ENCODE measurements around the gene CENPL. TPM values are rescaled to one million over a fixed set of nuclear protein-coding genes. Genes with fewer than 3 reads are reported as not detected.
"Not testable (repeated sequence)": the region's sequence is repeated elsewhere in the genome, so short reads cannot be mapped to it uniquely, and the experiment has no call there.

CENPL gene
- total RNA-seq, 2 donors from 2014 or later: 36.2 to 38.3 TPM

DNA sequence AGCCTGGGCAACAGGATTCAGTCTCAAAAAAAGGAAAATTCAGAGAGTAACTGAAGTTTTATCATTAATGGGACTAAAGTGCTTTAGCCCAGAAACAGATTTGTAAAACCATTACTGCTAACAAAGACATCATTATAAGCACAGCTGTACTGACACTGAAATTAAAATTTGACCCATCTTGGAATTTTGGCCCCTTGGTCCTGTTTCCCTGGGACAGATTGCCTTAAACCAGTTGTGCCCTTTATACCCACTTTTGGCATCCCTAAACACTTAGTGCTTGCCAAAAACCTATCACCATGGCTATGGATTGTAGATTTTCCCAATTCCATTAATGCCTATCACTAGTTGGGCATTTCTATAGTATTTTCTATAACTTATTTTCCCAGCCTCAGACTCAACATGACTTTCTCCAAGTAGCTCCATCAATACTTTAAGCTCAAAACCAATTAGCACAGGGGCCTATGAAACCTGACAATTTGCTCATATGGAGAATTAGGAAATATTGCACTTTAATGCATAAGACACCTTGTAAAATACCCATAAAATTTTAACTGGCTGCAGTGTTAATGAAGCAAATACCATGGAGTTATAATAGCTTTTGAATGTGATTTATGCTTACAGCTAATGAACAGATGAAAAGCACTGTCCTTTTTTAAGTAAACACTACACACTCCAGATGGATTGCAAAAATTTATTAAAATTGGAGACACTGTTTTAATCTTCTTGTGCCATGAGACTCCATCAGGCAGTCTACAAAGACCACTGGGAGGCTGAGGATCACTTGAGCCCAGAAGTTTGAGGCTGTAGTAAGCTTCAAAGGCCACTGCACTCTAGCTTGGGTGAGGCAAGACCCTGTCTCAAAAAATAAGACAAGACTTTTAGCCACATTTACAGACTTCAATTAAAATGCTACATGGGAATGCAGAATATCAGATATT is 38.8 kb upstream of the CENPL start:
- Mint-ChIP-seq H3K27ac (peak overlapping the region; percentile 95), H3K36me3 (ENCODE audit: insufficient read depth in 2 of 2) (peaks cover 31 to 46% of the 10 kb centered on the region in 2 donors), H3K27me3 (ENCODE audit: low read depth) (no peaks in the 10 kb centered on the region), H3K9me3 (no peaks in the 10 kb centered on the region), H3K4me1 (ENCODE audit: low read depth) (peaks cover 34% of the 10 kb centered on the region), H3K4me3 (peak overlapping the region; percentile 95 to 99)
- no peak for DNase-seq
- ATAC-seq (replicated peaks in 1 of 2): no peak

DNA sequence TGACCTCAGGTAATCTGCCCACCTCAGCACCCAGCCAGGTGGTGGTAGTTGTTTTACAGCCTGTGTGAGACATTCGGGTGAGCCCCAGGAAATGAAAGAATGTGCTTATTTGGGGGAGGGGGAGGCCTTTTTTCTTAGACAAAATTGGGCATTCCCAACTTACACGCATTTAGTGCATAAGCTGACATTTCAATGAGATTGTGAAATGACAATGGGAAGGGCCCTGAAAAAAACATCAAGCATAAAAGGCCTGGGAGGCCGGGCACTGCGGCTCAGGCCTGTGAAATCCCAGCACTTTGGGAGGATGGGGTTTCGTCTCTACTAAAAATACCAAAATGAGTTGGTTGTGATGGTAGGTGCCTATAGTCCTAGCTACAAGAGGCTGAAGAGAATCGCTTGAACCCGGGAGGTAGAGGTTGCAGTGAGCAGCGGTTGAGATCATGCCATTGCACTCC is 38.1 kb upstream of the CENPL start:
- H3K27ac Mint-ChIP-seq: peak overlapping the region; percentile 95
- H3K27me3 Mint-ChIP-seq (ENCODE audit: low read depth): no peaks in the 10 kb centered on the region
- peaks cover 34% of the 10 kb centered on the region for H3K4me1 Mint-ChIP-seq (ENCODE audit: low read depth)
- no peaks in the 10 kb centered on the region for H3K9me3 Mint-ChIP-seq
- H3K4me3 Mint-ChIP-seq: peak overlapping the region; percentile 13 to 31
- ATAC-seq (replicated peaks in 1 of 2) (no peak), DNase-seq (no peak)
- peaks cover 30 to 46% of the 10 kb centered on the region in 2 donors for H3K36me3 Mint-ChIP-seq (ENCODE audit: insufficient read depth in 2 of 2)

- H3K9me3 Mint-ChIP-seq; H3K27me3 Mint-ChIP-seq (ENCODE audit: low read depth): not testable (repeated sequence)
- Mint-ChIP-seq H3K4me1 (ENCODE audit: low read depth) (peaks cover 34% of the 10 kb centered on the region), H3K36me3 (ENCODE audit: insufficient read depth in 2 of 2) (peaks cover 28 to 49% of the 10 kb centered on the region in 2 donors), H3K27ac (peak overlapping the region; percentile 95), H3K4me3 (peak overlapping the region; percentile 13 to 31)
- peak in 1 of 2 donors; percentile 19 for DNase-seq
- peak; percentile 5 to 26 for ATAC-seq (replicated peaks in 1 of 2)
Observed at GRCh38 chr1:173862146-173862768, 37.6 kb upstream of the CENPL start.

DNA sequence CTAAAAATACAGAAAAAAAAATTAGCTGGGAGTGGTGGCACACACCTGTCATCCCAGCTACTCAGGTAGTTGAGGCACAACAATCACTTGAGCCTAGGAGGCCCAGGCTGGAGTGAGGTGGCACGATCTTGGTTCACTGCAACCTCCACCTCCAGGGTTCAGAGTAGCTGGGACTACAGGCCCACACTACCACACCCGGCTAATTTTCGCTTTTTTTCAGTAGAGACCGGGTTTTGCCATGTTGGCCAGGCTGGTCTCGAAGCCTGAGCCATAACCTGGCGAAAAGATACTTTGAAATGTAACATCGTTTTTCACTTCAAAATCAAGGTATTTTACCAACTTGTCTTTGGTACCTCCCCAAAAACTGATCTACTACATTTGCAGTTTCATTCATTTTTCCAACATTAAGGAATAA is 37.1 kb upstream of the CENPL start:
- Mint-ChIP-seq H3K27ac (peak overlapping the region; percentile 83), H3K9me3 (no peaks in the 10 kb centered on the region), H3K27me3 (ENCODE audit: low read depth) (no peaks in the 10 kb centered on the region), H3K4me1 (ENCODE audit: low read depth) (peaks cover 32% of the 10 kb centered on the region), H3K36me3 (ENCODE audit: insufficient read depth in 2 of 2) (peaks cover 26 to 46% of the 10 kb centered on the region in 2 donors), H3K4me3 (no peak overlapping the region)
- peak in 1 of 2 donors; percentile 21 for DNase-seq
- peak in 1 of 2 donors; percentile 41 for ATAC-seq (replicated peaks in 1 of 2)

- Mint-ChIP-seq H3K27ac (peak overlapping the region; percentile 16), H3K4me3 (no peak overlapping the region), H3K4me1 (ENCODE audit: low read depth) (peaks cover 15% of the 10 kb centered on the region), H3K27me3 (ENCODE audit: low read depth) (no peaks in the 10 kb centered on the region), H3K9me3 (no peaks in the 10 kb centered on the region), H3K36me3 (ENCODE audit: insufficient read depth in 2 of 2) (peaks cover 17 to 35% of the 10 kb centered on the region in 2 donors)
- no peak for DNase-seq
- no peak for ATAC-seq (replicated peaks in 1 of 2)
Observed at GRCh38 chr1:173860065-173860464, 35.4 kb upstream of the CENPL start.

DNA sequence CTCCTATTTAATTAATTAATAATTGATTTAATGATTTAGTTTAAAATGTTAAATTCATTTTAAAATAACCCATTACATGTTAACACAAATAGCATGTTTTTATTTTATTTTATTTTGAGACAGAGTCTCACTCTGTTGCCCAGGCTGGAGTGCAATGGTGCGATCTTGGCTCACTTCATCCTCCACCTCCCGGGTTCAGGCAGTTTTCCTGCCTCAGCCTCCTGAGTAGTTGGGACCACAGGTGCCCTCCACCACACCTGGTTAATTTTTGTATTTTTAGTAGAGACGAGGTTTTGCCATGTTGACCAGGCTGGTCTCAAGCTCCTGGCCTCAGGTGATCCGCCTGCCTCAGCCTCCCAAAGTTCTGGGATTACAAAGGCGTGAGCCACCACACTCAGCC is 34.9 kb upstream of the CENPL start:
- not testable (repeated sequence) for H3K9me3 Mint-ChIP-seq; H3K27me3 Mint-ChIP-seq (ENCODE audit: low read depth); H3K4me1 Mint-ChIP-seq (ENCODE audit: low read depth); DNase-seq; ATAC-seq (replicated peaks in 1 of 2); H3K27ac Mint-ChIP-seq; H3K4me3 Mint-ChIP-seq
- H3K36me3 Mint-ChIP-seq (ENCODE audit: insufficient read depth in 2 of 2): peaks cover 17 to 34% of the 10 kb centered on the region in 2 donors

- Mint-ChIP-seq H3K27me3 (ENCODE audit: low read depth) (no peaks in the 10 kb centered on the region), H3K36me3 (ENCODE audit: insufficient read depth in 2 of 2) (peaks cover 10 to 19% of the 10 kb centered on the region in 2 donors), H3K4me3 (no peak overlapping the region), H3K27ac (peak overlapping the region; percentile 7), H3K9me3 (no peaks in the 10 kb centered on the region), H3K4me1 (ENCODE audit: low read depth) (no peaks in the 10 kb centered on the region)
- ATAC-seq (replicated peaks in 1 of 2) (no peak), DNase-seq (no peak)
Observed at GRCh38 chr1:173857363-173857917, 32.8 kb upstream of the CENPL start.

DNA sequence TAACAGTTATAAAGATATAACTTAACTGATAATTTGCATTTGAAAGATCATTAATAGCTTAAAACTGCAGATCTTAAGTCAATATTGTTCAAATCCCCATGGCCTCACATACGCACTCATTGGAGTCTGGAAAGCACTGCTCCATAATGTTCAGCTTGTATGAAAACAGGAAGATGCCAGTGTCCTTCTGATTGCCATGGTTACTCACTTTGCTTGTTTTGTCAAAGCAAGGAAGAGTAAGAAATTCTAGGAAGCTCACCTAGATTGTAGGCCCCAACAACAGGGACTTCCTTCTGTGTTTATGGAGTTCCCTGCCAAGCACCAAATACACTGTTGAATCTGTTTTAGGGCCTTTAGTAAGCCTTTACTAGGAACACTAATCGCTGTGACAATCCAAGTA is 32.2 kb upstream of the CENPL start:
- DNase-seq (no peak), ATAC-seq (replicated peaks in 1 of 2) (no peak)
- Mint-ChIP-seq H3K36me3 (ENCODE audit: insufficient read depth in 2 of 2) (peaks cover 8 to 19% of the 10 kb centered on the region in 2 donors), H3K27ac (no peak overlapping the region), H3K4me3 (no peak overlapping the region), H3K9me3 (no peaks in the 10 kb centered on the region), H3K27me3 (ENCODE audit: low read depth) (no peaks in the 10 kb centered on the region), H3K4me1 (ENCODE audit: low read depth) (no peaks in the 10 kb centered on the region)

GRCh38 chr1:173856014-173856413 is 31.3 kb upstream of the CENPL start:
- Mint-ChIP-seq H3K27me3 (ENCODE audit: low read depth) (no peaks in the 10 kb centered on the region), H3K36me3 (ENCODE audit: insufficient read depth in 2 of 2) (peaks cover 8 to 25% of the 10 kb centered on the region in 2 donors), H3K4me1 (ENCODE audit: low read depth) (no peaks in the 10 kb centered on the region), H3K27ac (peak overlapping the region; percentile 56), H3K9me3 (no peaks in the 10 kb centered on the region), H3K4me3 (no peak overlapping the region)
- ATAC-seq (replicated peaks in 1 of 2): no peak
- DNase-seq: no peak

DNA sequence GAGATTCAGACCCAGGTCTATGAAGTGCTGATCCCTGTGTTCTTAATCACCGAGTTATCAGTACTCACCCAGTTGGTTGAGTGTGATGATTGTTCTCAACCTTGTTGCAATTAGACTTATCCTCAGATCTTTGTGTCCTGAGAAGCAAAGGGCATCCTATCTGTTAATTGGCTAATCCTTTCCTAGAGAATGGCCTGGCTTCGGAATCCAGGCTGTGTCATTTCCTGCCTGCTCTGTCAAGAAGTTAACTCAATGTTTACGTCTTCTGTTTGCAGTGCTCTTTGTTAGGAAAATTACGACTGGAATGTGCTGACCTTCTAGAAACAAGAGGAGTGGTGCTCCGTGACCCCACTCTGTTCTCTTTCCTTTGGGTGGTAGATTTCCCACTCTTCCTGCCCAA is 28.4 kb upstream of the CENPL start:
- no peaks in the 10 kb centered on the region for H3K27me3 Mint-ChIP-seq (ENCODE audit: low read depth)
- DNase-seq: no peak
- no peak for ATAC-seq (replicated peaks in 1 of 2)
- no peak overlapping the region for H3K4me3 Mint-ChIP-seq
- no peaks in the 10 kb centered on the region for H3K9me3 Mint-ChIP-seq
- peaks cover 8 to 24% of the 10 kb centered on the region in 2 donors for H3K36me3 Mint-ChIP-seq (ENCODE audit: insufficient read depth in 2 of 2)
- H3K4me1 Mint-ChIP-seq (ENCODE audit: low read depth): no peaks in the 10 kb centered on the region
- H3K27ac Mint-ChIP-seq: no peak overlapping the region

DNA sequence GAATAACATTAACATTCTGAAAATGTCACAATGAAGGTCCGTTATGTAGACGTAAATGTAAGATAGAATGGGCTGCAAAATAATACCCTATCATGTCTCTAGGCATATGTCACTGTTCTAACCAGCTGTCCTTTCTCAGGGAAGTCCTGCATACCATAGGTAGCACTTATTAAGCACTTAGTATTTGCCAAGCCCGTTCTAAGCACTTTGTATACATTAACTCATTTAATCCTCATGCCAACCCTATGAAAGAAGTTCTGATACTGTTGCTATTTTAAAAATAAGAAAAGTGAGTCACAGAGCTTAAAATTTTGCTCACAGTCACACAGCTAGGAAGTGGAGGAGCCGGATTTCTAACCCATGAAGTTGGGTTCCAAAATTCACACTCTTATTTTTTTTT is 27.4 kb upstream of the CENPL start:
- no peak for ATAC-seq (replicated peaks in 1 of 2)
- H3K27ac Mint-ChIP-seq: no peak overlapping the region
- H3K9me3 Mint-ChIP-seq: no peaks in the 10 kb centered on the region
- H3K4me3 Mint-ChIP-seq: no peak overlapping the region
- no peaks in the 10 kb centered on the region for H3K4me1 Mint-ChIP-seq (ENCODE audit: low read depth)
- DNase-seq: no peak
- no peaks in the 10 kb centered on the region for H3K27me3 Mint-ChIP-seq (ENCODE audit: low read depth)
- peaks cover 8 to 23% of the 10 kb centered on the region in 2 donors for H3K36me3 Mint-ChIP-seq (ENCODE audit: insufficient read depth in 2 of 2)

GRCh38 chr1:173832748-173833147 is 8.1 kb upstream of the CENPL start:
- Mint-ChIP-seq H3K36me3 (ENCODE audit: insufficient read depth in 2 of 2) (peaks cover 2 to 12% of the 10 kb centered on the region in 2 donors), H3K27ac (no peak overlapping the region), H3K9me3 (no peaks in the 10 kb centered on the region), H3K27me3 (ENCODE audit: low read depth) (no peaks in the 10 kb centered on the region), H3K4me3 (no peak overlapping the region), H3K4me1 (ENCODE audit: low read depth) (peaks cover 17% of the 10 kb centered on the region)
- DNase-seq: no peak
- no peak for ATAC-seq (replicated peaks in 1 of 2)

GRCh38 chr1:173827611-173828010 is 2.9 kb upstream of the CENPL start:
- no peak overlapping the region for H3K27ac Mint-ChIP-seq
- no peaks in the 10 kb centered on the region for H3K27me3 Mint-ChIP-seq (ENCODE audit: low read depth)
- peak overlapping the region; percentile 11 to 29 for H3K4me3 Mint-ChIP-seq

More at GRCh38 chr1:173827611-173828010, 2.9 kb upstream of the CENPL start:
- Mint-ChIP-seq H3K36me3 (ENCODE audit: insufficient read depth in 2 of 2) (peaks cover 16 to 21% of the 10 kb centered on the region in 2 donors), H3K4me1 (ENCODE audit: low read depth) (peaks cover 55% of the 10 kb centered on the region), H3K9me3 (no peaks in the 10 kb centered on the region)
- ATAC-seq (replicated peaks in 1 of 2) (no peak), DNase-seq (no peak)
